Body of pancreas (tissue), 4 donors: ENCODE results near the gene TRAFD1. TPM values are rescaled to one million over a fixed set of nuclear protein-coding genes. Genes with fewer than 3 reads are reported as not detected.
"Not testable (repeated sequence)": the region's sequence is repeated elsewhere in the genome, so short reads cannot be mapped to it uniquely, and the experiment has no call there.

Experiments used
- ATAC-seq: fragments of 150-250 bp; one replicate; pipeline ENCODE4 v1.9.1; 2016
- DNase-seq, 4 donors: peaks; one replicate each; pipeline ENCODE4 v3.0.0-alpha.2; 2019
- H3K27ac ChIP-seq, 4 donors: fragments of 200-600 bp; sonication (generic); 1 replicate in 3 of 4; 2 replicates in 1 of 4; pipeline versions ENCODE4 v1.5.1 to v1.6.1; 2016 to 2019; ENCODE audit warnings: mild to moderate bottlenecking in 1 of 4, mixed read lengths in 1 of 4, moderate library complexity in 1 of 4
- H3K27me3 ChIP-seq, 2 donors: fragments of 200-600 bp; sonication (generic); one replicate each; pipeline ENCODE4 v1.6.0; 2016; ENCODE audit warnings: mild to moderate bottlenecking in 1 of 2
- H3K36me3 ChIP-seq, 2 donors: fragments of 200-600 bp; sonication (generic); replicated peaks in 1 of 2; 2 replicates each; pipeline ENCODE4 v1.5.1; 2016; ENCODE audit warnings: low read depth in 2 of 2; ENCODE audit not compliant: insufficient read depth in 1 of 2
- H3K4me1 ChIP-seq: fragments of 200-600 bp; sonication (generic); one replicate; pipeline ENCODE4 v1.6.0; 2016
- H3K4me3 ChIP-seq, 2 donors: fragments of 200-600 bp; sonication (generic); 1 replicate in 1 of 2; 2 replicates in 1 of 2; pipeline ENCODE4 v1.5.1; 2016 to 2019
- H3K9me3 ChIP-seq, 3 donors: fragments of 200-600 bp; sonication (generic); 1 replicate in 2 of 3; 2 replicates in 1 of 3; pipeline ENCODE4 v1.5.1; 2016
- POLR2A ChIP-seq, 3 donors: fragments of 450-650 bp; IDR thresholded peaks; one replicate each; pipeline ENCODE4 v1.6.1; 2016; ENCODE audit warnings: antibody characterized with exemption in 3 of 3, mild to moderate bottlenecking in 2 of 3
- WGBS, 2 donors: methylation state at CpG; one replicate each; pipeline ENCODE4 v1.1.5; 2017; 5-methylcytosine and 5-hydroxymethylcytosine counted together
- intact Hi-C: fragments of 100-400 bp; cut with DNase I; formaldehyde crosslinking; loops from one replicate; pipeline ENCODE4 v1.15.1; 2023
- total RNA-seq, 2 donors: library from RNA; depleted of rRNA; stranded (reverse); fragments of >200 nt; gene quantifications; one replicate each; pipeline ENCODE4 v1.1.0, GENCODE V29; 2016
- TF ChIP-seq, protein P1 (sequence below), 7 experiments: fragments of 450-650 bp in 4 of 7; fragments of 200-600 bp in 3 of 7; sonication (generic) in 3 of 7; IDR thresholded peaks; one replicate each; pipeline ENCODE4 v1.5.1; 2016 to 2019; ENCODE audit warnings: antibody characterized with exemption in 7 of 7

TRAFD1 gene
- total RNA-seq, 2 donors from 2014 or later, result 13.2 to 15.3 TPM

DNA sequence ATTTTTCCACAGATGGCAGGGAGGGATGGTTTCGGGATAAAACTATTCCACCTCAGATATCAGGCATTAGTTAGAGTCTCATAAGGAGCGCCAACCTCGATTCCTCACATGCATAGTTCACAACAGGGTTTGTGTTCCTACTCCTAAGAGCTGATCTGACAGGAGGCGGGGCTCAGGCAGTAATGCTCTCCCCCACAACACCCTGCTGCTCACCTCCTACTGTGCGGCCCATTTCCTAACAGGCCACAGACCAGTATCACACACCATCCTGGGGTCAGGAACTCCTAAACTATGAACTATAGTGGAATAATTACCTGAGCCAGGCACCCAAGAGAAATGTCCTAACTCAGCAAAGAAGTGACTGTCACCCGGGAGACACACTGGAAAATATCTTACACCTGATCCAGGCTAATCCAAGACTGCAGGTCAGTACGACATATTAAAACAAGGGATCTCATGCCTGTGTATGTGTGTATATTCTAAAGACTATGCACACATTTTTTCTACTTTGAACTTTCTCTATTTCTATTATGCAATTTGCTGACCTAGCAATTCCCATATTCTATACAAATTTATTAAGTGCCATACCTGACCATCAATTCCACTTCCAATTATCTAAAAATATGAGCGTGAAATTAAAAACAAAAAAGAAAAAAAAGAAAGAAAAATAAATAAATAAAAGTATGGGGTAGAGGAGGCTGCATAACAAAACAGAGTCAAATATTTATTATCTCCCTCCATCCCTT, 21.4 kb upstream of the TRAFD1 start:
- DNase-seq (no peak), ATAC-seq (no peak)
- Histone ChIP-seq H3K4me3 (no peak overlapping the region), H3K27me3 (no peaks in the 10 kb centered on the region), H3K9me3 (no peaks in the 10 kb centered on the region), H3K36me3 (peaks cover 0 to 2% of the 10 kb centered on the region in 2 donors), H3K4me1 (peaks cover 25% of the 10 kb centered on the region), H3K27ac (no peak overlapping the region)
- 79 to 85% methylated on average over 8 of the region's 8 CpGs for WGBS, 2 donors
- intact Hi-C loops, result no loop called here
- no peak for TF ChIP-seq POLR2A (IDR thresholded peaks at IDR 0.05)
- TF ChIP-seq, protein P1, sequence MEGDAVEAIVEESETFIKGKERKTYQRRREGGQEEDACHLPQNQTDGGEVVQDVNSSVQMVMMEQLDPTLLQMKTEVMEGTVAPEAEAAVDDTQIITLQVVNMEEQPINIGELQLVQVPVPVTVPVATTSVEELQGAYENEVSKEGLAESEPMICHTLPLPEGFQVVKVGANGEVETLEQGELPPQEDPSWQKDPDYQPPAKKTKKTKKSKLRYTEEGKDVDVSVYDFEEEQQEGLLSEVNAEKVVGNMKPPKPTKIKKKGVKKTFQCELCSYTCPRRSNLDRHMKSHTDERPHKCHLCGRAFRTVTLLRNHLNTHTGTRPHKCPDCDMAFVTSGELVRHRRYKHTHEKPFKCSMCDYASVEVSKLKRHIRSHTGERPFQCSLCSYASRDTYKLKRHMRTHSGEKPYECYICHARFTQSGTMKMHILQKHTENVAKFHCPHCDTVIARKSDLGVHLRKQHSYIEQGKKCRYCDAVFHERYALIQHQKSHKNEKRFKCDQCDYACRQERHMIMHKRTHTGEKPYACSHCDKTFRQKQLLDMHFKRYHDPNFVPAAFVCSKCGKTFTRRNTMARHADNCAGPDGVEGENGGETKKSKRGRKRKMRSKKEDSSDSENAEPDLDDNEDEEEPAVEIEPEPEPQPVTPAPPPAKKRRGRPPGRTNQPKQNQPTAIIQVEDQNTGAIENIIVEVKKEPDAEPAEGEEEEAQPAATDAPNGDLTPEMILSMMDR (IDR thresholded peaks at IDR 0.05), result no peak

DNA sequence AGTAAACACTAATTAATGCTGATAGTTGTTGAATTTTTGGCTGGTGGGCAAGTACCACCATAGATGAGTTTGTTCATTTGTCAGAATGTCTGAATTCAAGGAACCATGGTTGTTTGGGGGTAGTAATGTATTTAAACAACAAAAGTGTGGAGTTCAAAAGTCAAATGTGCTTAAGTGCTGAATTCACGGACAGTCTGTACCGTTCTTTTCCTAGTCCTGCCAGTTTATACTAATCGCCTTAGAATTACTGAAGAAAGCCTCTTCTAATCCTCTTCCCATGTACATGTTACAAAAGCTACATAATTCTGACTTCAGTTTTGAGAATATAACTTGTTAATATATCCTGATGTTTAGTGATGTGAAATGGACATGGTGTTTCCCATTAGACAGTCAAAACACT, 19.5 kb upstream of the TRAFD1 start:
- no peaks in the 10 kb centered on the region for H3K27me3 ChIP-seq
- DNase-seq (no peak), ATAC-seq (no peak)
- WGBS, 2 donors, result 56 to 58% methylated on average over 3 of the region's 3 CpGs
- peaks cover 29% of the 10 kb centered on the region for H3K4me1 ChIP-seq
- TF ChIP-seq, protein P1 (IDR thresholded peaks at IDR 0.05), result no peak
- TF ChIP-seq POLR2A (IDR thresholded peaks at IDR 0.05), result no peak
- H3K36me3 ChIP-seq, result peaks cover 0 to 2% of the 10 kb centered on the region in 2 donors
- no peak overlapping the region for H3K4me3 ChIP-seq
- H3K9me3 ChIP-seq, result no peaks in the 10 kb centered on the region
- intact Hi-C loops, result no loop called here
- H3K27ac ChIP-seq, result no peak overlapping the region

DNA sequence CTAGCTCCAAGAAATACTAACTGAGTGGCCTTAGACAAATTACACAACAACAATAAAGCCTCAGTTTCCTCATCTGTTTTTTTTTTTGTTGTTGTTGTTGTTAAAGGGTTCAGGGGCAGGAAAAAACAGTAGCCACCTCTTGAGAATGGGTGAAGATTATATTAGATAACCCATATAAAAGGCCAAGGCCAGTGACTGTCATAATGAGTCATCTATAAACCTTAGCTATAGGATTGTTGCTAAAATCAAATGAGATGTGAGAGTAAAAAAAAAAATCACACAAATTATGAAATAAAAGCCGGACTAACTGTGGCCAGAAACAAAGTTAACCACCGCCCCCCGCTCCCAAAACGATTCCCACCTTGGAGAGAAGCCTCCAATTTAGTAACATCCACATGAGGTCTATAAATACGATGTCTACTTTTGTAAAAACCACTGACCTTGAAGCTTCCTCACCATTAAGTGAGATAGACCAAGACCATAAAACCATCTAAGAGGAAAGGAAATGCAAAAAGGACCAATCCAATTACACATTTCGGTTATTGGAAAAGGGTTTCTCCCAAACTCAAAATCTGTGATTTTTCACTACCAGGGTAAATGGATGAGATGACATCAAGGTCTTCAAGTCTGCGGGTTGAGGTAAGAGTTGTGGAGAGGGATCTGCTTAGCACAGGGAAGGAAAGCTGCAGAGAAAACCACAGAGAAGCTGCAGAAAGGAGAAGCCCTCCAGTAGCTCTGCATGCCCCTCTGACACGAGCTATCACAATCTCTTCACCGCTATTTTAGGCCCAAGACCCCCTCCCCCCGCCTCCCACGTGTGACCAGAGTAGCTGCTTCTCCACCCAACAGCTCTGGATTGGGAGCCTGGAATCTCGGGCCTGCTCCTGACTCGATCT, 17.8 kb upstream of the TRAFD1 start:
- peaks cover 29% of the 10 kb centered on the region for H3K4me1 ChIP-seq
- H3K9me3 ChIP-seq, result no peaks in the 10 kb centered on the region
- peak overlapping the region; percentile 94 to 98 (median 96) for H3K27ac ChIP-seq
- ATAC-seq, result no peak
- H3K27me3 ChIP-seq, result no peaks in the 10 kb centered on the region
- WGBS, 2 donors, result 21 to 23% methylated on average over 13 of the region's 13 CpGs
- no peaks in the 10 kb centered on the region for H3K36me3 ChIP-seq
- H3K4me3 ChIP-seq, result peak overlapping the region; percentile 54 to 78
- TF ChIP-seq, protein P1 (IDR thresholded peaks at IDR 0.05), result no peak
- no peak for TF ChIP-seq POLR2A (IDR thresholded peaks at IDR 0.05)
- peak in 2 of 4 donors; percentile 33 to 37 for DNase-seq
- intact Hi-C loops, result no loop called here

- no peaks in the 10 kb centered on the region for H3K27me3 ChIP-seq
- peak; percentile 90 for ATAC-seq
- TF ChIP-seq, protein P1 (IDR thresholded peaks at IDR 0.05), result peak in 1 of 7 experiments; percentile 9
- TF ChIP-seq POLR2A (IDR thresholded peaks at IDR 0.05), result peak in 1 of 3 donors; percentile 15
- intact Hi-C loops, result no loop called here
- 0 to 2% methylated on average over 9 to 67 of the region's 74 CpGs for WGBS, 2 donors
- peaks cover 29% of the 10 kb centered on the region for H3K4me1 ChIP-seq
- H3K36me3 ChIP-seq, result no peaks in the 10 kb centered on the region
- H3K4me3 ChIP-seq, result peak within 1 kb of the TSS; percentile 54 to 78
- peak; percentile 88 to 93 (median 91) for DNase-seq
- H3K27ac ChIP-seq, result peak within 1 kb of the TSS; percentile 94 to 98 (median 96)
- no peaks in the 10 kb centered on the region for H3K9me3 ChIP-seq
These were observed 16.9 kb upstream of the TRAFD1 start, which contains the start of gene NAA25 for GRCh38 chr12:112108202-112109079. NAA25 (minus strand) TSS chr12:112108783; CDS start chr12:112108773, 10 bp downstream.

DNA sequence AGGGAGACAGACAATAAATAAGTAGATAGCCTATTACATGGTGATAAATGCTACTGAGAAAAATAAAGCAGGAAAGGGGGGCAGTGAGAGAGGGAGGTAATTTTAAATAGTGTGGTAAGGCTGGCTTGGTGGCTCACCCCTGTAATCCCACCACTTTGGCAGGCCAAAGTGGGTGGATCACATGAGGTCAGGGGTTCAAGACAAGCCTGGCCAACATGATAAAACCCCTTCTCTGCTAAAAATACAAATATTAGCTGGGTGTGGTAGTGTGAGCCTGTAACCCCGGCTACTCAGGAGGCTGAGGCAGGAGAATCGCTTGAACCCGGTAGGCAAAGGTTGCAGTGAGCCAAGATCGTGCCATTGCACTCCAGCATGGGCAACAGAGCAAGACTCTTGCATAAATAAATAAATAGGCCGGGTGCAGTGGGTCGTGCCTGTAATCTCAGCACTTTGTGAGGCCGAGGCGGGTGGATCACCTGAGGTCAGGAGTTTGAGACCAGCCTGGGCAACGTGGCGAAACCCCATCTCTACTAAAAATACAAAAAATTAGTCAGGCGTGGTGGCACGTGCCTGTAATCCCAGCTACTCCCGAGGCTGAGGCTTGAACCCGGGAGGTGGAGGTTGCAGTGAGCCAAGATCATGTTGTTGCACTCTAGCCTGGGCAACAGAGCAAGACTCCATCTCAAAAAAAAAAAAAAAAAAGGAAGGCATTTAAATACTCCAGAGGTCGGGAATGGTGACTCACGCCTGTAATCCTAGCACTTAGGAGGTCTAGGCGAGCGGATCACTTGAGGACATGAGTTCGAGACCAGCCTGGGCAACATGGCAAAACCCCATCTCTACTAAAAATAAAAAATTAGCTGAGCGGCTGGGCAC, 14.3 kb upstream of the TRAFD1 start:
- H3K36me3 ChIP-seq, DNase-seq, ATAC-seq, H3K27me3 ChIP-seq, H3K27ac ChIP-seq, H3K9me3 ChIP-seq, intact Hi-C loops, H3K4me3 ChIP-seq: not testable (repeated sequence)
- H3K4me1 ChIP-seq, result peaks cover 23% of the 10 kb centered on the region
- 82 to 88% methylated on average over 18 to 20 of the region's 20 CpGs for WGBS, 2 donors
